HT-29 (cell line): ENCODE results near the gene EGLN1. TPM values are rescaled to one million over a fixed set of nuclear protein-coding genes. Genes with fewer than 3 reads are reported as not detected.
A peak's percentile ranks its signal among the peaks of the same experiment; 100 is the strongest.

ENCODE experiments used
- DNase-seq: peaks from one replicate; pipeline ENCODE4 v3.0.0-alpha.2; 2015; ENCODE audit warnings: low spot score
- total RNA-seq: library from RNA; depleted of rRNA; stranded (reverse); fragments of >200 nt; shearing (Covaris generic); gene quantifications from 2 replicates; pipeline ENCODE4 v1.2.3, GENCODE V29; 2014

EGLN1 gene
- total RNA-seq, 1 experiment from 2014 or later: 21.1 TPM

DNA sequence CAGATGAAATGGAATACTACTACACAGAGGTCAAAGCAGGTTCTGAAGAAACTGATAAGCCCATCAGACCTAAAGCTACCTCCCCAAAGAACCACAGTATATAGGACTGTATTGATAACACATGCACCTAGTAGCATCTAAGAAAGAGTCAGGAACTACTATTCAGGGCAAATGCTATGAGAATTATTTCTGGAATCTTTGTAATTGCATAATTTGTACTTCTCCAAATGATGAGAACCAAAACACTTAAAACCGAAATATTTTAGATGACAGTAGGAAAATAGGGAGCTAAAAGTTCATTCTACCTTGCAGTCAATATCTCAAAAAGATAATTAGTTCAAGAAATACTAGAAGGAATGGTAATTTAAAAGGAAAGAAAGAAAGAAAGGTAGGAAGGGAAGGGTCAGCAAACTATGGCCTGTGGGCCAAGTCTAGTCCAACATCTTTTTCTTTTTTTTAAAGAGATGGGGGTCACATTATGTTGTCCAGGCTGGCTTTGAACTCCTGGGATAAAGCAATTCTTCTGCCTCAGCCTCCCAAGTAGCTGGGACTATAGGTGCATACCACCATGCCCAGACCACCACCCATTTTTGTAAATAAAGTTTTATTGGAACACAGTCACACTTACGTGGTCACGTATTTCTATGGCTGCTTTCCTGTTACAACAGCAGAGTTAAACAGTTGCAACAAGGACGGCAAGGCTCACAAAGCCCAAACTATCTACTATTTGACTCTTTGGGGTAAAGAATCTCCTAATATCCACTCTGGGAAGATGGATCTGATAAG is 24.0 kb downstream of the EGLN1 start:
- no peak for DNase-seq

DNA sequence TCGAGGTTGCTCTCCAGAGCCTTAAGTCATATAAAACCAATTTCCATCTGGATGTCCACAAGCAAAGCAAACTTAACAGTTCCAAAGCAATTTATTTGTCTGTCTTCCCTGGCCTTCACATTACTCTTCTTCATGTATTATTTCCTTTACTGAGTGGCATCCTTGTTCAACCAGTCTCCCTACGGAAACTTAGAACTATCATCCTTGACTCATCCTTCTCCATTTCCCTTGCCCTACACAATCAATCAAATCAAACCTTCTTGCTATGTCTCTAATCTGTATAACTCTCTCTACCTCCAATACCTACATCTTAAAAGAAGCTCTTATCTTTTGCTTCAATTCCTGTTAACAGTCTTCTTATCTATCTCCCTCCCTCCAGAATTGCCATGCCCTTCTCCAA is 25.4 kb downstream of the EGLN1 start:
- no peak for DNase-seq

DNA sequence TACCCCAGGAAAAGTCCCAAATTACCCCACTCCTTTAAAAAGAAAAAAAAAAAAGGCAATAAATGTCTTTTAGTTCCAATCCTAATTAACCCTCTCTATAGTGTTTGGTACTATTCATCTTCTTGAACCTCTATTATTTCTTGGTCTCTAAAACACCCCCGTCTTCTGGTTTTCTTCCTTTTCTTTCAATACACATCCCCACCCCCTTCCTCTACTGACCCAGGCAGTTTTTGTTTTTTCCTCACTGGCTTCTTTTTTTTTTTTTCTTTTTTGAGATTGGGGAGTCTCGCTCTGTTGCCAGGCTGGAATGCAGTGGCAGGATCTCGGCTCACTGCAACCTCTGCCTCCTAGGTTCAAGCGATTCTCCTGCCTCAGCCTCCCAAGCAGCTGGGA is 26.1 kb downstream of the EGLN1 start:
- no peak for DNase-seq

DNA sequence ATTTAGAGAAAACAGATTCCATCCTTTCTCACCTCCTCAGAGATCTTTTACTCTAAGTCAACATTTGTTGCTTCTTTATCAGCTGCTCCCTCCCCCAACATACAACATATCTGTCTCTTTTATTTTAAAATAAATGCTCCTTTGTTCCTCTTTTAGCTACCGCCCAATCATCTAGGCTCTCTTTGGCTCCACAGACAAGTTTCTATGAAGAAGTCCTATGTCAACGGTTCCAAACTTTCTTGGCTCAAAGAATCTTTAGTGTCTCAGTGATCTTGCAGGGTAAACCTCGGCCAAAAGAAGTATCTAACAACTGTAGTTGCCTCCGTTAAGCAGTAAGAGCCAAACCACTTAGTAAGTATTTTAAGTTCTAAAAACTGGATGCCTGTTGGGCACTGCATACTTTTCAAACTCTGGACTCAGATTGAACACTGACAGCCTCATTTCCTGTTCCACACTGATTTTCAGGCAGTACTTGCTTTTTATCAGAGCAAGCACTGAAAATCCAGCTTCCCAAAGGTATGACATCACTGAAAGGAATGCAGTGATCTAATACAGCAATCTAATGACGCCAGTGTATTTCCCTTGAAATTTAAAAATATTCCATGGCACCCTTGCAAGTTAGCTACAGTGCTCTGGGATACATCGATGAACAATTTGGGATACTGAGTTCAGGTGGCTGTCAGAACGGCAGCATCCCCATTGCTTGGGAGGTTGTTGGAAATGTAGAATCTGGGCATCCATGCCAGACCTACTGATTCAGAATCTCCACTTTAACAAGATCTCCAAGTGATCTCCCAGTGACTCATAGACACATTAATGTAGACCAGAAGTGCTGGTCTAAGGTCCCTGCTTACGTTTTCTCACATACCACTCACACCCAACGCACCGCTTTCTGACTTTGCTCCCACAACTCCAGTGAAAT is 26.8 kb downstream of the EGLN1 start:
- DNase-seq: peak; percentile 58

DNA sequence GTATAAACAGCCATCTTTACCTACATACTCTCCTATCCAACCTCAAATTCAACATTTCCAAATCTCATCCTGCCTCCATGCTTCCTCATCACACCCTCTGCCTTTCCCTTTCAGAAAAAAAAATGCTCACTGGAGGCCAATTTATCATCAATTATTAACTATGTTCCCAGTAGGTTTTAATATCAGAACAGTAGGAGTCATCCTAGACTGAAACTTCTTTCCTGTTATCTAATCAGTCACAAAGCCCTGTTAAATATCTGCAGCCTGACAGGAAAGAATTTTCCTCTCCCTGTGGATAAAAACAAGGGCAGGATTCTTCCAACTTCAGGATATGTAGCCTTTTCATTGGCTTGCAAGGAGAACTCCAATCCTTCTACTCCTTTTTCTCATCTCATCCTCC is 28.4 kb downstream of the EGLN1 start:
- DNase-seq: no peak

DNA sequence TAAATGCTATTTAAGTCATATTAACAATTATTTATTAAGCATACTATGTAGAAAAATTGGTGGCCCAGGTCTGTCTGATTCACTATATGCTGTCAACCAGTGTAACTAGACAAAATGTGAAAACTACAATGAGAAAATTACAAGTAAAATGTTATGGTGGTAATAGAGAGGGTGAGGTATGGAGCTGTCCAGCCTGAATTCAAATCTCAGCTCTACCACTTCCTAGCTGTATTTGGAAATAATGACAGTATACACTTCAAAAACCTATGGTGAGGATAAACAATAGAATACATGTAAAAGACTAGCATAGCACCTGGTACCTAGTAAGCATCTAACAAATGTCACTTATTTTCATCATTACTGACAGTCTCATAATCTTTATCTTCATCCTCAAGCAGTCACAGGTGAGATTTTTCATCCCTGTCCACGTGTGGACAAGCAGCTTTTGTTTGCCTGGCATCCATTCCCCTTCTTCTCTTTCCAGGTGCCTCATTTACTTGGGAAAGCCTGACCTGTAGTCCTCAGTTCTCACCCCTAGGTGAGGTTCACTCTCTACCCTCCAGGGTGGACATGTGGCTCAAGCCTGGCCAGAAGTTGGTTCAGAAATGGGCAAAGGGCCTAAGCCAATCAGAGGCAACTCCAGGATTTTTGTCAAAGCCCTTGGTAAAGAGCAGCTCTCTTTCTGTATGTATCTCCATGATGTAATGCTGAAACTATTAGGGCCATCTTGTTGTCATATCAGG is 29.5 kb downstream of the EGLN1 start:
- no peak for DNase-seq

DNA sequence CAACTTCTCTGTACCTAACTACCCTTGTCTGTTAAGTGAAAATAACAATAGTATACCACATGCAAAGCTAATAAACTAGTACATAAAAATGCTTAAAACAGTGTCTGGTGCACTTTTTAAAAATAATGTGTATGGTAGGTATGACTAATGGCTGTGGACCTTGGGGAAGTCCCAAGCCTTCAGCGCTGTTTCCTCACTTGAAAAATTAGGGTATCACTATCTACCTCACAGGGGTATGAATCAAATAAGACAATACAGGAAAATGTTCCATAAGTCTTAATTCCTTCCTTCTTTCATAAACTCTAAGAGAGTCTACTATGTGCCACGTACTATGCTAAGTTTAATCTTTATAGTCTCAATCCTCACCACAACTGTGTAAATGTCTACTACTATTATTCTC is 32.0 kb downstream of the EGLN1 start:
- DNase-seq: no peak

DNA sequence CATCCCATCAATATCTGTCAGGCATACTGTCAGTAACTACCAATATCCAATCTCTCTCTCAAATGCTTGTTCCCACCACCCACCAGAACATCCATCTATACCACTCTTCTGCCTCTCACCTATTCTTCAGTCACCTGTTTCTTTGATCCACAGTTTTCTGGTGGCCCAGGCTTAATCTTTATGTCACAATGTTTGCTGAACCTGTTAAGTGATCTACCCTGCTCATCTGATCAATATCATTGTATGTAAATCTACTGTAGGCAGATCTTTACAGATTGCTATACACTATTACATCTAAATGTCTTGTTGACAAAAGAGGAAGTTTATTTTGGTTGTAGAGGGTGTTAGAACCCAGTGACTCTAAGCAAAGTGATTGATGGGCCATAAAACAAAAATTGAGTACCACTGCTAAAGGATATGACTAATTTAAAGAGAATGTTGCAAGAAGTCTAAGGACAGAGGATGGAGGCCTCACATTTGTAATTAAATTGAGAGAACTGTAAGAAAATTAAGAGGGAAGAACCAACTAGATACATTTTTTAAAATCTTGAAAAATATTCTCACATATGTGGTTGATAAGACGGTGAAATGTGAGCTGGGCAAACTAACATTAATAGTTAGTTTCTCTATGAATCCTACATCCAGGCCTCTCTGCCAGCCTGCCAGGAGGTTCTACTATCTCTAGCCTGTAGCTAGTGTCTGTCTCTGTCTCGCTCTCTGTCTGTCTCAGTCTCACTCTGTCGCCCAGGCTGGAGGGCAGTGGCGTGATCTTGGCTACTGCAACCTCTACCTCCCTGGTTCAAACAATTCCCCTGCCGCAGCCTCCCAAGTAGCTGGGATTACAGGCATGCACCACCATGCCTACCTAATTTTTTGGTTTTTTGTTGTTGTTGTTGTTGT is 34.1 kb downstream of the EGLN1 start:
- no peak for DNase-seq

DNA sequence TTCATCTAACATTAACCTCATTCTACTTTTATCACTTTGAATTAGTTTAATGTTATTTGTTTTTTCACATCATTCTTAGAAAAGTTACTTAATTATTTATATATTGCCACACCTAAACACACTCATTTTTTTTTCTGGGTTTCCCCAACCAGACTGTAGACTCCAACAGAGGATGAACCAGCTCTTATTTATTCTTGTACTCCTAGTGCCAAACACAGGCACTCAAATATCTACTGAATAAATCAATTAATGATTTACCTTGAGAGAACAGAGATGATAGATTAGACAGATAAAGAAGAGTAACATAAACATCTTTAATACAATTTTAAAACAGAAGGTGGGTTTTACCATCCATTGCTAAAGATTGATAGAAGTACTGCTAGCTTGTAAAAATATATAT is 35.6 kb downstream of the EGLN1 start:
- DNase-seq: no peak

DNA sequence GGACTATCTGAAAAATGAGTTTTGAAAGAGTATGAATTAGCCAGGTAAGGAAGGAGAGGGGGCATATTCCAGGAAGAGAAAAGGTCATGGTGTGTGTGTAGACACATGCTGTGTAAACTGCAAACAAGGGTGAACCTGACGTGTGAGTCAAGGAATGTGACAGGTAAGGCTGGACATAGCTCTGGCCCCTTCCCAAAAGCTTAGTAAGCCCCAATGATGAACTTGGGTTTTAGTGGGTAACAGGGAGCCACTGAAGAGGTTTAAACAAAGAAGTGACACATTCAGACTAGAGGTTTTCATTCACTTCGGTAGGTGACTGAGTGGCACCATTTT is 36.7 kb downstream of the EGLN1 start:
- no peak for DNase-seq

DNA sequence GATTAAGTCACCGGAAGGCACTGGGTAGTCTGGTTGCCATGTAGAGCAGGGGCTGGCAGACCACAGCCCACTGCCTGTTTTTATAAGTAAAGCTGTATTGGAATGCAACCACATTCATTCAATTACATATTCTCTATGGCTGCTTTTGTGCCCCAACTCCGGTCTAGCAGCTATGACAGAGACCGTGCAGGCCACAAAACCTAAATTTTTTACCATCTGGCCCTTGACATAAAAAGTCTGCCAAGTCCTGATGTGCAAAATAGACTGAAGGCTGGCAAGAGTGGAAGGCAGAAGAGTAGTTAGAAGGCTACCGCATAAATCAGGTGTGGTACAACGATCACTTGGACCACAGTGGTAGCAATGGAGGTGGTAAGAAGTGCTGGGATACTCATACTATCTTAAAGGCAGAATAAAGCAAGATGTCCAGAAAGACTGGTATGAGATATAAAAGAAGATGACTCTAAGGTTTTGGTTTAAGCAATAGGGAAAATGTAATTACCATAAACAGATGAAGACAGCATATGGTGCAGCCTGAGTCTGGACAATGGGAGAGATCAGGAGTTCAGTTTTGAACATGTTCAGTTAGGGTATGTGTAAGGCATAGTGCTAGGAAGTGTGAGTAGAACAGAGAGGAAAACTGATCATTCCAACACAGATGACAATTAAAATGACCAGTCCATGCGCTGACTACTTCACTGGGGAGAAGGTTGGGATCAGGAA is 37.2 kb downstream of the EGLN1 start:
- DNase-seq: no peak

DNA sequence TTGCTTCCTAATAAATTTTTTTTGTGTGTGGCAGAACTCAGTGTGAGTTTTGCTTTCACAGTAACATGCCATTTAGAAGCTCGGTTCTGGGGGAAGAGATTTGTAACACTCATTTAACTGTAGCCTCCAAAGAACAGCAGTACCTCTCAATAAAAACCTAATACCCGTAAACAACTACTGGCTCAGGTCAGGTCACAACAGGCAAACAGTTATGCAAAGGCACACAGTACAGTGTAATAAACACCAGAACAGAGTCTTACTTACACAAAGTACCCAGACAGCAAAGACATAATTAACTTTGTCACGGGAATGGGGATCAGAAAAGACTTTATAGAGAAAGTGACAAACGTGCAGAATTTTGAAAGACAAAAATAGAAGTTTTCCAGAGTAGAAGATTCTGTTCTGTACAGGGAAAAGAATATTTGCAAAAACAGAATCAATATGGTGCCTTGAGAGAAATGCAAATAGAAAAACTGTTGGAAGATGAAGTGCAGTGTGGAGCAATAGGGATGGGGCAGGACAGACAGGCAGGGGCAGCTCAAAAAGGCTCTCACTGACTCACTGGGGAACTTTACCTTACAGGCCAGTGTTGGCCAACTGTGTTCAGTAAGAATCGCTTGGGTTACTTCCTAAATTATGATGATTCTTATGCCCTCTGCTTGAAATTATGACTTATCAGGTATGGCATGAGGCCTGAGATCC is 38.8 kb downstream of the EGLN1 start:
- no peak for DNase-seq

DNA sequence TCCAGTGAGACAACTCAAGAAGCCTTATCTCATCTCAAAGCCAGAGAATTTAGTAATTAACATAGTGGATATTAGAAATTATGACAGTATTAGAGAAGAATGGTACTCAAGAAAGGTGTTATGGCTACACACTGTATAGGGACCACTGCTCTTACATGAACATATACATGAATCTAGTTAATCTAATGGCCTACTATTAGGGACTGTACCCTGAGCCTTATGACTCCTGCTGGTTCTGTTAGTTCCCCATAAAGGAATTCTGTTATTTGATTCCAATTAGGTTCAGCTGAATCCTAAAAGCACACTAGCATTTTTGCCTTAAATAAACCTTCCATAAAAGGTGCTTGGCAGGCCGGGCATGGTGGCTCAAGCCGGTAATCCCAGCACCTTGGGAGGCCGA is 39.7 kb downstream of the EGLN1 start:
- no peak for DNase-seq

DNA sequence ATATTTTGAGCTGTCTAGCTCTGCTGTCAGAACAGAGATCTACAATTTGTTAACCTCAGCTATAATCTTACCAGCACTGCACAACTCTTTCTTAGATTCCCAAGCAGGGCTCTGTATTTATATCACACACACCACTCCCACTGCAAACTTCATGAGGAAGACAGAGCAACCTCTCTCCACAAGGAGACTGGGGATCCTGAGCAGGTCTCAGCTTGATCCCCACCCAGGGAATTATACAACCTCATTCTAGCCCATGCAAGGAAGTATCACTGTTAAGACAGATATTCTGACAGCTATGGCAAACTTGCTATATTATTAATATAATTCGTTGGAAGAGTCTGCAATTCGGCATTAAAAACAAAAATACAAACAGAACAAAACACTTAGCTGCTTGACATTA is 40.4 kb downstream of the EGLN1 start:
- DNase-seq: no peak

DNA sequence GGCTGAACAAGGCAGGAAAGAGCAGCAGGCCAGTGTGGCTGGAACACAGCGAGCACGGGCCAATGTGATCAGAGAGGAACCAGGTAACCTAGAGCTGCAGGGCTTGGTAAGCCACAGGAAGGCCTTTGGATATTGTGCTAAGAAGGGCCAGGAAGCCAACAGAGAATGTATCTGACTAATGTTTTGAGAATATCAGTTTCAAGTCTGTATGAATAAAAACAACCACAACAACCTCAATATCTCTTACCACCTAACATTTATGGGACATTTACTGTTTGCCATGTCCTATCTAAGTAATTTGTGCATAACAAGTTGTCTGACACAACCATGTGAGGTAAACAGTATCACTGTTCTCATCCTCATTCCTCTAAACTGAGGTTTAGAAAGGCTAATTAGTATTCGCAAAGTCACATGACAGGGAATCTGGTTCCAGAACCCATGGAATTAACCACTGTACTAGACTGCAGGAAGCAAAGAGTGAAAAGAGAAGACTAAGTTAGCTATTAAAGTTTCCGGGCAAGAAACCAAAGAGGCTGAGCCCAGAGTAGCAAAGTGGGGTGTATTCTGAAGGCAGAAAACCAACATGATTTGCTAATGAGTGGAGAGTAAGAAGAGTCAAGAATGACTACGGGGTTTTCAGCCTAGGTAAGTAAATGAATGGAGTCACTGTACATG is 45.1 kb downstream of the EGLN1 start:
- no peak for DNase-seq

DNA sequence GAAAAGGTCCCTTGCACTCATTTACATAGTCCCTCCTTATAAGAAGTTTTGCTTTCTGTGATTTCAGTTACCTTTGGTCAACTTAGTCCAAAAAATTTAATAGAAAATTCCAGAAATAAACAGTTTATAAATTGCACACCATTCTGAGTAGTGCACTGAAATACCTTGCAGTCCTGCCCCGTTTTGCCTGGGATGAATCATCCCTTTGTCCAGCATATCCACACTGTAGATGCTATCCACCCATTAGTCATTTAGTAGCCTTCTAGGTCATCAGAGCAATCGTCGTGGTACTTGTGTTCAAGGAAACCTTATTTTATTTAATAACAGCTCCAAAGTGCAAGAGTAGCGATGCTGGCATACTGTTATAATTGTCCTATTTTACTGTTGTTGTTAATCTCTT is 46.0 kb downstream of the EGLN1 start:
- no peak for DNase-seq

DNA sequence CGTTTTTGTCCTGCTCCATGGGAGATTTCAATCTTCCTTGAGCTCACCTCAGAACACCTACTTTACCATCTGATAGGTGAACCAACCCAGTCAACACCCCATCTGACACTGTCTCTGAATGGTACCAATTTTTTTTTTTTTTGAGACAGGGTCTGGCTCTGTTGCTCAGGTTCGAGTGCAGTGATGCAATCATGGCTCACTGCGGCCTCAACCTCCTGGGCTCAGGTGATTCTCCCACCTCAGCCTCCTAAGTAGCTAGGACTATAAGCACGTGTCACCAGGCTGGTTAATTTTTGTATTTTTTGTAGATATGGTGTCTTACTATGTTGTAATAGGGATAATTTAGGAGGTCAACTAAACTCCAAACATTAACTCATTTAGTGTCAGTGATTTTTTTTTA is 47.7 kb downstream of the EGLN1 start:
- no peak for DNase-seq

DNA sequence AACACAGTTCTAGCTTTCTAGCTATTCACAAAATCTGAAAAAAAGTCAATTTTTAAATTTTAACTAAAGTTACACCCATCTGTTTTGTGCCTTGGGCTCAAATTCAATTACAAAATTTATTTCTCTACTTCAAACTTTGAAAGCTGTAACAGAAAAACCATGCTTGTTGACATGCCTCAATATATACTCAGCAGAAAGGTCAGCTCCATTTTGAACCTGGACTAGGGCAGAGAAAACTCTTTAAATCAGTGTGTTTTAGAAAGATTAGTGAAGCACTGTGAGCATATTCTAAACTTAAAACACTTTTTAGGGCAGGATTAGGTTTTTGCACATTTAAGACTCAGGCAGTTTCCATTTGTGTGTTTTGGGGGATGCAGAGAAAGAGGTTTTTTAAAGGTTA is 49.6 kb downstream of the EGLN1 start:
- DNase-seq: no peak

DNA sequence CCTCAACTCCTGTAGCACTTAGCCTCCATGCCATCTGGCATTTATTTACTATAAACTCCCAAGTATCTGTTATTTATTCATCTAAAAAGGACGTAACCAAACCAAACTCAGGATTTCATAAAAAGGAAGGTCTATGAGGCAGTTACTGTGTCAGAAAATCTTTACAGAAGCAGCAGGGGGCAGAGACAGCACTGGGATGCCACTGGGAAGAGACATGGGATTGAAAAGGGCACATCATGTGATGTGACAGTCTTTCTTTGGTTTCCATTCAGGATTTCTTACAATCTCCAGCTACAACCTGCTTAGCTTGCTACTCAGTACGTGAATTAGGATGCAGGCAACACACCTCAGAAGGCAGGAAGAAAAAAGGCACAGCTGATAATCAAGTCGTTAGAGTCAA is 52.8 kb downstream of the EGLN1 start:
- DNase-seq: peak; percentile 14
